HFF-Myc (cell line): ENCODE data around the gene FSIP1.

Source experiments
- DNase-seq: peaks from one replicate; pipeline ENCODE4 v3.0.0-alpha.2; 2011; ENCODE audit warnings: low read depth; ENCODE audit errors: extremely low read depth
- H3K4me3 ChIP-seq: replicated peaks from 2 replicates; pipeline ENCODE4 v1.5.1; 2011; ENCODE audit warnings: low read depth, mild to moderate bottlenecking, control low read depth, low read length
- CTCF ChIP-seq: IDR thresholded peaks from 2 replicates; pipeline ENCODE4 v1.5.1; 2012; ENCODE audit warnings: mild to moderate bottlenecking, low read depth, low read length, control low read depth; ENCODE audit errors: missing control alignments

The FSIP1 gene

GRCh38 chr15:39625451-39625850 is 157.2 kb downstream of the FSIP1 start:
- no peak overlapping the region for H3K4me3 ChIP-seq
- no peak for TF ChIP-seq CTCF
- DNase-seq, result no peak

- TF ChIP-seq CTCF, result no peak
- peak; percentile 87 for DNase-seq
- no peak overlapping the region for H3K4me3 ChIP-seq
These were observed 157.8 kb downstream of the FSIP1 start for GRCh38 chr15:39624806-39625205.

GRCh38 chr15:39623529-39623931 is 159.1 kb downstream of the FSIP1 start:
- no peak overlapping the region for H3K4me3 ChIP-seq
- TF ChIP-seq CTCF, result no peak
- DNase-seq, result no peak

- no peak for DNase-seq
- TF ChIP-seq CTCF, result no peak
- H3K4me3 ChIP-seq, result no peak overlapping the region
These were observed 159.8 kb downstream of the FSIP1 start for GRCh38 chr15:39622660-39623516.

- DNase-seq, result no peak
- no peak overlapping the region for H3K4me3 ChIP-seq
- TF ChIP-seq CTCF, result no peak
These were observed 160.7 kb downstream of the FSIP1 start for GRCh38 chr15:39621976-39622375.

- DNase-seq, result no peak
- H3K4me3 ChIP-seq, result no peak overlapping the region
- no peak for TF ChIP-seq CTCF
These were observed 161.4 kb downstream of the FSIP1 start for GRCh38 chr15:39621210-39621609.
